NK-92 treated with Interleukin-12 subunit alpha and Interleukin-12 subunit beta, amount 100 ng/mL, for 24 hours (cell line): Measurements from ENCODE around the gene THBS1.
A peak's percentile ranks its signal among the peaks of the same experiment; 100 is the strongest.

Experiments
- DNase-seq: peaks from one replicate; lab custom pipeline; 2025; lab: John Stamatoyannopoulos, UW

THBS1 gene

GRCh38 chr15:39631357-39631756, 50.5 kb downstream of the THBS1 start:
- DNase-seq: peak; percentile 20

- DNase-seq: no peak
Observed at GRCh38 chr15:39638041-39638440, 57.2 kb downstream of the THBS1 start.

- no peak for DNase-seq
Observed at GRCh38 chr15:39639037-39639436, 58.2 kb downstream of the THBS1 start.

GRCh38 chr15:39640665-39641064, 59.8 kb downstream of the THBS1 start:
- no peak for DNase-seq

- DNase-seq: no peak
Observed at GRCh38 chr15:39641191-39641889, 60.5 kb downstream of the THBS1 start.

- DNase-seq: no peak
Observed at GRCh38 chr15:39642011-39642640, 61.2 kb downstream of the THBS1 start.

- no peak for DNase-seq
Observed at GRCh38 chr15:39643727-39644126, 62.8 kb downstream of the THBS1 start.

- no peak for DNase-seq
Observed at GRCh38 chr15:39644136-39644535, 63.3 kb downstream of the THBS1 start.

GRCh38 chr15:39645138-39645975, 64.5 kb downstream of the THBS1 start:
- no peak for DNase-seq

GRCh38 chr15:39645976-39646257, 65.0 kb downstream of the THBS1 start:
- no peak for DNase-seq

- no peak for DNase-seq
Observed at GRCh38 chr15:39646425-39646824, 65.5 kb downstream of the THBS1 start.
